HG02840 (cell line): ENCODE results near the gene SPRR2A.
"Not testable (repeated sequence)": the region's sequence is repeated elsewhere in the genome, so short reads cannot be mapped to it uniquely, and the experiment has no call there.

ENCODE experiments used
- ATAC-seq: cut with Tn5 transposase; IDR thresholded peaks from one replicate; pipeline ENCODE4 v1.9.1; 2021; ENCODE audit warnings: mild to moderate bottlenecking, moderate library complexity, moderate number of reproducible peaks; ENCODE audit not compliant: unreplicated experiment, low FRiP score

The SPRR2A gene

GRCh38 chr1:153057375-153057774 lies at the start of gene SPRR2A:
TSS of gene SPRR2A (minus strand) at chr1:153057512. CDS start at chr1:153056735, 777 bp downstream.
- no peak for ATAC-seq

- no peak for ATAC-seq
Observed at GRCh38 chr1:153100245-153100644, 42.9 kb upstream of the SPRR2A start.

DNA sequence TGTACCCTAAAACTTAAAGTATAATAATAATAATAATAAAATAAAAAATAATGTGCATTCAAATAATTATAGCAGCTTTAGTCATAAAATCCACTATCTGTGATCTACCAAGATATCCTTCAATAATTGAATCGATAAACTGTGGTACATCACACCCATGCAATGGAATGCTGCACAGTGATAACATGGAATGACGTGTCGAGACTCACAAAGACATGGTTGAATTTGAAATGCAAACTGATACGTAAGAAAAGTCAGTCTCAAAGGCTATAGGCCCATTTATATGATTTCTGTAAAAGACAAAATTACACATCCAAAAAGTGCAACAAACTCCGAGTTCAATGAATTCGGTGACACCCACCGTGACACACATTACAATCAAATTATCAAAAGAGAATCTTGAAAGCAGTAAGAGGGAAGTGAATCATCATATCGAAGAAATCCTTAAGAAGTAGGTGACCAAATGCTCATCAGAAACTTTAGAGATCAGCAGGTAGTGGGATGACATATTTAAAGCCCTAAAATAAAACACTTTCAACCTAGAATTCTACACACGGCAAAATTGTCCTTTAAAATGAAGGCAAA lies 42.2 kb upstream of the SPRR2A start:
- no peak for ATAC-seq

DNA sequence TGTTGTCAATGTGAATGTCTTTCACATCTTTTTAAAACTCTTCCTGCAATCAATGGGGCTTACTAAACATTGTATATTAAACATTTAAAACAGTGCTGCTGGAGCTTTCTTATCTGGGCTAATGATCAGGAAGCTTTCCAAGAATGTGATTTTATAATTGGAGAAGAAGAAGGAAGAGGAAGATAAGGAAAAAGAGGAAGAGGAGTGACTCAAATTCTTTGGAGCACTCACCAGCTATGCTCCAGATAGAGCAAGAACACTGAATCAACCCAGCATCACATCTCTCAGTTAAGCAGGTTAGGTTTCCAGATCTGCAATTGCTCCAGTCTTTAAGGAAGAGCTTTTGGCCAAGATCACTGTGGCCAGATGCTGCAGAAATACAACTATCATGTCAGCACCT lies 38.5 kb upstream of the SPRR2A start:
- no peak for ATAC-seq

DNA sequence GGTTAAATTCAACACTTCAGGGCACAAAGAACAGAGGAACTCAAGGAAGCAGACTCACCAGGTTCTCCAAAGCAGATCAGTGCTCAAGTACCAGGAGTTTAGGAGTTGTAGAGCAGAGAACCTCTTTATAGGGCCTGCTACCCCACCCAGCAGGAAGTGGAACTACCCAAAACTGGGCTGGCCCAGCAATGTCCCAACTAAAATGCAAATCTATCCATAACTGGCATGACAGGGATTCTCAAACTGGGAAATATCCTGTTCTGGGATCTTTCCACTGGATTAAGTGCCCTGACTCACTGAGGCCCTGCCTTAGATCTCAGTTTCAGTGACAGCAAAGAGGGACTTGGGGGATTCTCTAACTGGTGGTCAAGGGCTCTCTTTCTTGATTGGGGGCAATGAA lies 37.1 kb upstream of the SPRR2A start, which contains the start of gene SPRR2E:
SPRR2E (minus strand) TSS at position 101 of the 400 bp plus-strand sequence. CDS start 775 bp downstream, outside the sequence.
- ATAC-seq, result no peak

DNA sequence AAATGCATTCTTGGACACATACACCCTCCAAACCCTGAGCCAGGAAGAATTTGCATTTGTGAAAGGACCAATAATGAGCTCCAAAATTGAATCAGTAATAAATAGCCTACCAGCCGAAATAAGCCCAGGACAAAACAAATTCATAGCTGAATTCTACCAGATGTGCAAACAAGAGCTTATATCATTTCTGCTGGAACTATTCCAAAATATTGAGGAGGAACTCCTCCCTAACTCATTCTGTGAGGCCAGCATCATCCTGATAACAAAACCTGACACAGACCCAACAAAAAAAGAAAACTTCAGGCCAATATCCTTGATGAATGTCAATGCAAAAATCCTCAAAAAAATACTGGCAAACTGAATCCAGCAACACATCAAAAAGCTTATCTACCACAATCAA lies 30.3 kb upstream of the SPRR2A start:
- no peak for ATAC-seq

DNA sequence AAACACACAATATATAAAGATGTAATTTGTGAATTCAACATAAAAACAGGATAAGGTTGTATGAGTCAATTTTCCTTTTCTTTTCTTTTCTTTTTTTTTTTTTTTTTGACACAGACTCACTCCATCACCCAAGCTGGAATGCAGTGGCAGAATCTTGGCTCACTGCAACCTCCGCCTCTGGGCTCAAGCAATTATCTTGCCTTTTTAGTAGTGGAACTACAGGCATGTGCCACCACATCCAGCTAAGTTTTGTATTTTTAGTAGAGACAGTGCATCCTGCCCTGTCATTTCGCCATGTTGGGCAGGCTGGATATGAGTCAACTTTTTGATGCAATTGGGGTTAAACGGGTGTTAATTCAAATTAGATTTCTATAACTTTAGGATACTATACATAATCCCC lies 24.4 kb upstream of the SPRR2A start:
- no peak for ATAC-seq

DNA sequence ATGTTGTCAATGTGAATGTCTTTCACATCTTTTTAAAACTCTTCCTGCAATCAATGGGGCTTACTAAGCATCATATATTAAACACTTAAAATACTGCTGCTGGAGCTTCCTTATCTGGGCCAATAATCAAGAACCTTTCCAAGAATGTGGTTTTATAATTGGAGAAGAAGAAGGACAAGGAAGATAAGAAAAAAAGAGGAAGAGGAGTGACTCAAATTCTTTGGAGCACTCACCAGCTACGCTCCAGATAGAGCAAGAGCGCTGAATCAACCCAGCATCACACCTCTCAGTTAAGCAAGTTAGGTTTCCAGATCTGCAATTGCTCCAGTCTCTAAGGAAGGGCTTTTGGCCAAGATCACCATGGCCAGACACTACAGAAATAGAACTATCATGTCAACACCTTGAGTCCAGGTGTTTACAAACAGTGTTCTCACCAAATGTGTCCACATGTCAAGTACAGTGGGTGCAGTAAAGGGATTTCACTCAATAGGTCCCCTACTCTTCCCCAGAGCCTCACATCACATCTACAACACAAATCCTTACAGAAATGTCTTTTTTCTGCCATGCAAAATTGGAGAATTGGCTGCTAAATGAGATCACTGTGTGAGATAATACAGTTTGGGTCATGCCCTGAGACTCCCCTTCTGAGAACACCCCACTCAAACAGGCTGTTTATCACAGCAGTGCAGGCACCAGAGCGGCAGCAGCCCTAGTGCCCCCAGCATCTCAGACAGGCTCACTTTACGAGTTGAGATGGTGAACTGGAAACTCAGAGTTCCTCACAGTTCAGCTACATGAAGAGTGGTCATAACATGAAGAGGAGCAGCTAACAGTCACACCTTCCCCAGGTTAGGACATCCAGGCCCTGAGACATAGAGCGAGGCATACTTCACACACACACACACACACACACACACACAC lies 15.8 kb upstream of the SPRR2A start:
- ATAC-seq, result no peak

DNA sequence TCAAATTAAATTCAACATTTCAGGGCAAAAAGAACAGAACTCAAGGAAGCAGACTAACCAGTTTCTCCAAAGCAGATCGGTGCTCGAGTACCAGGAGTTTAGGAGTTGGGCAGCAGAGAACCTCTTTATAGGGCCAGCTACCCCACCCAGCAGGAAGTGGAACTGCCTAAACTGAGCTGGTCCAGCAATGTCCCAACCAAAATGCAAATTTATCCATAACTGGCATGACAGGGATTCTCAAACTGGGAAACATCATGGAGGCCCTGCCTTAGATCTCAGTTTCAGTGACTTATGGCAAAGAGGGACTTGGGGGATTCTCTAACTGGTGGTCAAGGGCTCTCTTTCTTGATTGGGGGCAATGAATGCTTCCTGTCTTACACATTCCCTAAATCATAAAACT lies 14.2 kb upstream of the SPRR2A start, which contains the start of gene SPRR2B:
SPRR2B (minus strand) TSS at position 101 of the 400 bp plus-strand sequence. CDS start 772 bp downstream, outside the sequence.
- no peak for ATAC-seq

- ATAC-seq, result no peak
Observed at GRCh38 chr1:153070243-153070642, 12.9 kb upstream of the SPRR2A start.

DNA sequence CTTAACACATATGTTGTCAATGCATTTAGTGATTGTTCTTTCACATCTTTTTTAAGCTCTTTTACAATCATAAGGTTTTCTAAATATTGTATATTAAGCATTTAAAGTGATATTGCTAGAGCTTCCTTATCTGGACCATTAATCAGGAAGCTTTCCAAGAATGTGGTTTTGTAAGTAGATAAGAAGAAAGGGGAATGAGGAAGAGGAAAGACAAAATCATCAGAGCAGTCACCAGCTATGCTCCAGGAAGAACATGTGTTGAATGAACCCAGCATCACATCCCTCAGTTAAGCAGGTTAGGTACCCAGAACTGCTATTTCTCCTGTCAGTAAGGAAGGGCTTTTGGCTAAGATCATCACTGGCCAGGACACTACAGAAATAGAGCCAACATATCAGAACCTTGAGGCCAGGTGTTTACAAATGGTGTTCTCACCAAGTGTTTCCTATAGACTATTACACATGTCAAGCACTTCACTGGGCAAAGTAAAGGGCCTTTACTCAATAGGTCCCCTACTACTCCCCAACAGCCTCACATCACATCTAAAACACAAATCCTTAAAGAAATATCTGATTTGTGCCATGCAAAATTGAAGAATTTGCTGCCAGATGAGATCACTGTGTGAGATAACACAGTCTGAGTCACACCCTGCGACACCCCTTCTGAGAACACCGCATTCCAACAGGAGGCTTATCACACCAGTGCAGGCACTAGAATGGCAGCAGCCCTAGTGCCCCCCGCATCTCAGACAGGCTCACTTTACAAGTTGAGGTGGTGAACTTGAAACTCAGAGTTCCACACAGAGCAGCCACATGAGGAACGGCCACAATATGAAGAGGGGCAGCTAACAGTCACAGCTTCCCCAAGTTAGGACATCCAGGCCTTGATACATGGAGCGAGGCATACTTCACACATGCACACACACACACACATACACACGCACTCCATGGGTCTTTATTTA lies 1.8 kb upstream of the SPRR2A start:
- ATAC-seq, result no peak

- ATAC-seq, result no peak
Observed at GRCh38 chr1:153058154-153058553, 842 bp upstream of the SPRR2A start.

- not testable (repeated sequence) for ATAC-seq
Observed at GRCh38 chr1:153056111-153056510, 1.2 kb downstream of the SPRR2A start.

DNA sequence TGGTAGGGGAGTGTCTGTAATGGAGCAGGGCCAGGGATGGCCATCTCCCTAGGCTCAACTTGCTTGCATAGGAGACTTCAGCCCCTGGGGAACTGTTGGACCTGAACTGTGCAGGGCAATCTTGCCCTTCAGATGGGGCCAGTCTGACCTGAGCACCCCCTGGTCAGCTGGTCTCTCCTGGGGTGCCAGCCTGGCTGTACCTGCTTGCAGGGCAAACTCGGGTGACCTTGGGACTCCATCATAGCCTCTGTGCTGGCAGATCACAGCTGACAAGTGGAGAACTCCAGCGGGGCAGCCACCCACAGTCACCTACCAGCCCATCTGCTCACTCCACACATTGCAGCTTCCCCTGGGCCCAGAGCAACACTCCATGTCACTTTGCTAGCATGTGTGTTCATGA lies 8.1 kb downstream of the SPRR2A start:
- no peak for ATAC-seq

GRCh38 chr1:153040950-153041631 lies 16.2 kb downstream of the SPRR2A start, which contains the start of gene SPRR2D:
TSS of gene SPRR2D (minus strand) at chr1:153041120. CDS start at chr1:153040346, 774 bp downstream.
- no peak for ATAC-seq

DNA sequence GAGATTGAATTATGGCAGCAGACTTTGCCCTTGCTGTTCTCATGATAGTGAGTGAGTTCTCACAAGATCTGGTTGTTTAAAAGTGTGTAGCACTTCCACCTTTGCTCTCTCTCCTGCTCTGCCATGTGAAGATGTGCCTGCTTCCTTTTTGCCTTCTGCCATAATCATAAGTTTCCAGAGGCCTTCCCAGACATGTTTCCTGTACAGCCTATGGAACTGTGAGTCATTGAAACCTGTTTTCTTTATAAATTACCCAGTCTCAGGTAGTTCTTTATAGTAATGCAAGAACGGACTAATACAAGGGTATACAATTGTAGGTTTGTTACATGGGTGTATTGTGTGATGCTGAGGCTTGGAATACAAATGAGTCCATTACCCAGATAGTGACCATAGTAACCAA lies 22.1 kb downstream of the SPRR2A start:
- ATAC-seq, result no peak

DNA sequence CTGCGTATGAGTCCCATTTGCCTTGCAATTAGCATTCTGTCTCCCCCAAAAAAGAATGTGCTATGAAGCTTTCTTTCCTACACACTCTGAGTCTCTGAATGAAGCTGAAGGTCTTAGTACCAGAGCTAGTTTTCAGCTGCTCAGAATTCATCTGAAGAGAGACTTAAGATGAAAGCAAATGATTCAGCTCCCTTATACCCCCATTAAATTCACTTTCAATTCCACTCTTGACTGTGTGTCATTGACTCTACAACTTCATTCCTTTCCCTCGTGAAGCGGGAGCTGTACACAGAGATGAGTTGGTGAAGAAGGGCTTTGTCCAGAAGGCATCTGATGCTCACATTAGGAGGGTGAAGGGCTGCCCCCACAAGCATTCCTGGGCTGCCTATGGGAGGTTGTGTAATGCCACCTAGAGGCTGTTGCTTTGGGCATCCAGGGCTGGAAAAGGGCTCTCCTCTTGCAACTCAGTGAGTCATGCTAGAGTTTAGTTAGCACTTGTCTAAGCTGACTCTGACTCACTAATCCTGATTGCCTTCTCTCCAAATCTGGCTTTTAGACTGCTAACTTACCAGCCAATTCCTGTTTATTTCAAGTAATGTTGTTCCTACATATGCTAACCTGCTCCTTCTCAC lies 24.5 kb downstream of the SPRR2A start:
- no peak for ATAC-seq

GRCh38 chr1:153032073-153032472 lies 25.2 kb downstream of the SPRR2A start:
- no peak for ATAC-seq

GRCh38 chr1:153030895-153031294 lies 26.4 kb downstream of the SPRR2A start, which contains the start of gene SPRR1B:
TSS of gene SPRR1B (plus strand) at chr1:153031203. CDS start at chr1:153032346, 1,143 bp downstream.
- ATAC-seq, result no peak
